Smooth muscle cell of the brain vasculature (primary cell): ENCODE data around the gene PRIMPOL.
"Not testable (repeated sequence)": the region's sequence is repeated elsewhere in the genome, so short reads cannot be mapped to it uniquely, and the experiment has no call there.

Experiments used
- DNase-seq: peaks from one replicate; pipeline ENCODE4 v3.0.0-alpha.2; 2012; ENCODE audit warnings: low read depth, low spot score

PRIMPOL gene, protein sequence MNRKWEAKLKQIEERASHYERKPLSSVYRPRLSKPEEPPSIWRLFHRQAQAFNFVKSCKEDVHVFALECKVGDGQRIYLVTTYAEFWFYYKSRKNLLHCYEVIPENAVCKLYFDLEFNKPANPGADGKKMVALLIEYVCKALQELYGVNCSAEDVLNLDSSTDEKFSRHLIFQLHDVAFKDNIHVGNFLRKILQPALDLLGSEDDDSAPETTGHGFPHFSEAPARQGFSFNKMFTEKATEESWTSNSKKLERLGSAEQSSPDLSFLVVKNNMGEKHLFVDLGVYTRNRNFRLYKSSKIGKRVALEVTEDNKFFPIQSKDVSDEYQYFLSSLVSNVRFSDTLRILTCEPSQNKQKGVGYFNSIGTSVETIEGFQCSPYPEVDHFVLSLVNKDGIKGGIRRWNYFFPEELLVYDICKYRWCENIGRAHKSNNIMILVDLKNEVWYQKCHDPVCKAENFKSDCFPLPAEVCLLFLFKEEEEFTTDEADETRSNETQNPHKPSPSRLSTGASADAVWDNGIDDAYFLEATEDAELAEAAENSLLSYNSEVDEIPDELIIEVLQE

DNA sequence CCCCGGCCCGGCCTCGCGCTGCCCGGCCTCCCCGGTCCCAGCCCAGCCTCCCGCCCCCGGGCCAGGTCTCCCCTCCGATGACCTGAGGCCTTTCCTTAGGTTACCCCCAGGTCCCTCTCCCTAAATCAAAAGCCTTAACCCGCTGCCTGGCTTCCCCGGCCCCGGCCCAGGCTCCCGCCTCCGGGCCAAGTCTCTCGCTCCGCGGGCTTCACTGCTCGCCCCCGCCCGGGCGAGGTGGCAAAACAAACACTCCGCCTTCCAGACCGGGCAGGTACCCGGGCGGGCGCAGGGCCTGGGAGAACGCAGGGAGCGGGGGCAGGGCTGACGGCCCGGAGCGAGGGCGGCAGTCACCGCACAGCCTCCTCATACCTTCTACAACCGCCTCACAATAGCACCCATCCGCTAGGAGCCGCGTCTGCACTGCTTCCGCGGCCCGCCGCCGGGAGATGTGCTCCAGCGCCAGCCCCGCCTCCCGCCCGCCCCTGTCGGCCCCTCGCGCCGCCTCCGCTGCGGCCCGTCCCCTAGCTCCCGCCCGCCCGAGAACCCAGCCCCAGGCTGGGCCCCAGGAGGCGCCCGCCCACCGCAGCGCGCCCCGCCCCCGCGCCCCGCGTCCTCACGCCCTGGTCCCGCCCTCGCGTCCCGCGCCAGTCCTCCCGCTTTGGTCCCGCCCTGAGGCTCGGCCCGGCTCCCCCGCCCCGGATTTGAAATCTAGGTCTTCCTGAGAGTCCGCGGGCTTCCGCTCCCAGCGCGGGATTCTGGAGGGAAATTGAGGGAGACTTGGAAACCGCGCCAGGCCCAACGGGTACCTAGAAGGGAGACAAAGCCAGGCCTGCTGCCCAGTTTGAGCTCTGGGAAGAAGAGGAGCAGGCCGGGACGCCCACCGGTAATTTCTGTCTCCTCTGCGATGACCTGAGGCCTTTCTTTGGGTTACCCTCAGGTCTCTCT, at the start of gene PRIMPOL, which contains the start of gene CASP3:
TSS of gene PRIMPOL (plus strand) at position 713 of the 945 bp plus-strand sequence. CDS start 7,403 bp downstream, outside the sequence.
TSS of gene CASP3 (minus strand) at position 422 of the 945 bp plus-strand sequence. CDS start 10,994 bp downstream, outside the sequence.
- DNase-seq, result peak; percentile 90

DNA sequence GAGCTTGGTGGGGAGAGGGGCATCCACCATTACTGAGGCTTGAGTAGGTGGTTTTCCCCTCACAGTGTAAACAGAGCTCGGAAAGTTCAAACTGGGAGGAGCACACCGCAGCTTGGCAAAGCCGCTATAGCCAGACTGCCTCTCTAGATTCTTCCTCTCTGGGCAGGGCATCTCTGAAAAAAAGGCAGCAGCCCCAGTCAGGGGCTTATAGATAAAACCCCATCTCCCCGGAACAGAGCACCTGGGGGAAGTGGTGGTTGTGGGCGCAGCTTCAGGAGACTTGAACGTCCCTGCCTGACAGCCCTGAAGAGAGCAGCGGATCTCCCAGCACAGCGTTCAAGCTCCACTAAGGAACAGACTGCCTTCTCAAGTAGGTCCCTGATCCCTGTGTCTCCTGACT, 48.6 kb upstream of the PRIMPOL start:
- DNase-seq, result not testable (repeated sequence)

GRCh38 chr4:184602857-184603256, 46.7 kb upstream of the PRIMPOL start:
- DNase-seq, result not testable (repeated sequence)

DNA sequence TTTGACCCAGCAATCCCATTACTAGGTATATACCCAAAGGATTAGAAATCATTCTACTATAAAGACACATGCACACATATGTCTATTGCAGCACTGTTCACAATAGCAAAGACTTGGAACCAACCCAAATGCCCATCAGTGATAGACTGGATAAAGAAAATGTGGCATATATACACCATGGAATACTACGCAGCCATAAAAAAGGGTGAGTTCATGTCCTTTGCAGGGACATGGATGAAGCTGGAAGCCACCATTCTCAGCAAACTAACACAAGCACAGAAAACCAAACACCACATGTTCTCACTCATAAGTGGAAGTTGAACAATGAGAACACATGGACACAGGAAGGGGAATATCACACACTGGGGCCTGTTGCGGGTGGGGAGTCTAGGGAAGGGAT, 42.1 kb upstream of the PRIMPOL start:
- DNase-seq, result not testable (repeated sequence)

DNA sequence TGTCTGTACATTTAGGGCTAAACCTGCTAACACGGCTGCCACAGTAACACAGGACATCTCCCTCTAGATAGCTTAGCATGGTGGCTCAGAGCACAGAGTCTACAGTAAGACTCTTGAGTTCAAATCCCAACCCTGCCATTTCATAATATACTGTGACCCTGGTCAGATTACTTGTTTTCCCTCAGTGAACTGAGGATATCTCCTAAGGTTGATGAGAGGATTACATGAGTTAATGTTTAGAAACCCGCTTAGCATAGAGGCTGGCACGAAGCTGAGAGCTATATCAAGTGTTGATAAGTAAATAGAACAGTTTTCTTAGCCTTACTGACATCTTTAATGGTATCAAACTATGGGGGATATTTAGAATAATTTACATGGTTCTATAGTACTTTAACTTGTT, 37.5 kb upstream of the PRIMPOL start:
- DNase-seq, result no peak

DNA sequence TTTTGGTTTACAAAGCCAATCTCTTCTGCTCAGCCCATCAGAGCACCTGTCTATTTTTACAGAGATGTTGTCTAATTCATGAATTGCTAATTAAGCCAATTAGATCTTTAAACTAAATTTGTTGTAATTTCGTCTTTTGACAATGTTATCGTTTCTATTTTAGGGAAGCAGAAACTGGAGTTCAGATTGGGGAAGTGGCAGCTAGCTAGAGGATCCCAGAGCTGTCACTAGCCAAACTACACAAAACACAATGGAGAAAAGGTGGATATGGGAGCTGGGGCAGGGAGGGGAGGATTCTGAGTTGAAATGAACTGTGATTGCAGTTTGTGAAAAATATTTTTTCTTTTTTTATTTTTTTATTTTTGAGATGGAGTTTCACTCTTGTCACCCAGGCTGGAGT, 36.1 kb upstream of the PRIMPOL start:
- DNase-seq, result no peak

DNA sequence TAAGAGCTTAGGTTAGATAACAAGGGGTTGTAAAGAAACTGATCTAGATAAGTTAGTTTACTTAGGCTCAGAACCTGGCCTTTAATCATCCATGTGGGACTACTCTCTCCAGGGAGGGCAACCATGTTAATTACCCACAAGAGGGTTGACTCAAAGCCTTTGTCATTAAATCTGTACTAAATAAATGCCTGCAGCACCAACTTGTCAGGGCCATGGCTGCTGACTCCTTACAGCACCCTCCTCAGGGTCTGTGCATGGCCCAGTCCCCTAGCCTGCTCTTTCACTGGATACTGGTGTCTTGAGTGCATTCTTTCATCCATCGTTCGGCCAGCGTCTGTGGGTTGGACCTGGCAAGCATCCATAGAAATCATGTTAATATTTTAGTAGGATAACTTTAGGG, 35.0 kb upstream of the PRIMPOL start:
- DNase-seq, result no peak

DNA sequence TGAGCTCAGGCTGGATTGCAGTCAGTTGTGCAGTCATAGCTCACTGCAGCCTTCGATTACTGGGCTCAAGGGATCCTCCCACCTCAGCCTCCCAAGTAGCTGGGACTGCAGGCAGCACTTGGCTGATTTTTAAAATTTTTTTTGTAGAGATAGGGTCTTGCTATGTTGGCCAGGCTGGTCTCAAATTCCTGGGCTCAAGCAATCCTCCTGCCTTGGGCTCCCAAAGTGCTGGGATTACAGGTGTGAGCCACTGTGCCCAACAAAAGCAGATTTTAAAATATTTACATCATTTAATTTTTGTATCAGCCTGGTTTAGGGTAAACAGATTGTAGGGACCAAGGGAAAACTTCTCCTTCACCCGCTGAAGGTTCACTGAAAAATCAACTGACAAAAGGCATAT, 33.4 kb upstream of the PRIMPOL start:
- DNase-seq, result not testable (repeated sequence)

DNA sequence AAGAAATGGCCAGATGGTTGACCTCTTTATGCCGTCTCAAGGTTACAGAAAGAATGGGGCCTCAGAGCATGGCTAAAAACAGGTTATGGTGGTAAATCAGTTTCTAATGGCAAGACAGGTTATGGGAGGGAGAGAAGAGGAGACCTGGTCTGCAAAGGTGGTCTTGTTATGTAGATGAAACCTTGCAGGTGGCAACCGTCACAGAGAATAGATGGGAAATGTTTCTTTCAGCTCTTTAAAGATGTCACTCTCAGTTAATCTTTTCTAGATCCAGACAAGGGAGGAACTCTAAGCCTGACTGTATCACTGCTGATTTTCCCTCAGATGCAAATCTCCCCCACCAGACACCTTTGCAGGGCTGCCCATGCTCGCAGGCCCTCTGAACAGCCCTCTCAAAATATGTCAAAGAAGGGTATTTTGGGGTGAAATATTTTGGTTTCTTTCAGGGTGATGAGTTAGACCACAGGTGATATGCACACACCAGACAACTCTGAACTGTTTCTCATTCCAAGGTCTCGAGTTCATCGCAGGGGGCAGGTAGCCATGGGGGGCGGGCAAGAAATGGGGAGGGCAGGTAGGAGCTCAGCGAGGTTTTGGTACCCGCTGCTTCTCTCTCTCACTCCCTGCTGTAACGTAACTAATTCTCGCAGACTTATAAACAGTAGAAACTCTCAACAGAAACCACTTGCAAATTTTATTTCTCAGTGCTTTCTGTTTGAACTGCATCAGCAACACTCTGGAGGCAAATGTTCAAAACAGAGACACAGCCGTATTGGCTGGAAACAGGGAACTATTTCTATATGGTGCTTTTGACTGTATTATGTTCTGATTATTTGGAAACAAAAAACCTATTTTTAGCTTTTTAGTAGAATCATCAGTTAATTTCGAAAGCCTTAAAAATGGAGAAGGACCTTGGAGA, 32.6 kb upstream of the PRIMPOL start:
- DNase-seq, result no peak

- DNase-seq, result no peak
Measured at GRCh38 chr4:184617600-184618196, 31.8 kb upstream of the PRIMPOL start.

DNA sequence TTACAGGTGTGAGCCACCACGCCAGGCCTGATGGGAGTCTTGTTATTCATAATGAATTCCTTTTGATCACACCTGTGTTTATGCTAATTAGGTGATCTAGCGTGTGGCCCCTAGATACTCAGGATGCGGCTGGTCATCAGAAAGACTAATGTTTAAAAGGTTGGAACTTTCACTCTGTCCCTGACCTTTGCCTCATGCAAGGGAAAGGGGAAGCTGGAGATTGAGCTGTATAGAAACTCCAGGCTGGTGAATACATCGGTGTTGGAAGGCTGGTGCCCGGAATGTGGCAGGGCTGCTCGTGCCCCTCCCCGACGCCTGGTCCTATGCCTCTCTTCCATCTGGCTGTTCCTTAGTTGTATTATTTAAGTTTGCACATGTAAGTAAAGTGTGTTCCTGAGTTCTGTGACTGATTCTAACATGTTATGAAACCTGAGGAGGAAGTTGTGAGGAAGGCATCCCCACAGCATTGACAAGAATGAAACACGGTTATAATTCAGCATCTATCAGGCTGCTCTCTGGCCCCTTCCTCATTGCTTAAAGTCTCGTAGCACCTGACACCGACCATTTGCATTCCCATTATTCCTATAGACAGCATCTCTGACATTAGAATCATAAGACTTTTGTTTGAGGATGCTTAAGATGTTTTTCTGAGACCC, 29.2 kb upstream of the PRIMPOL start:
- DNase-seq, result no peak

DNA sequence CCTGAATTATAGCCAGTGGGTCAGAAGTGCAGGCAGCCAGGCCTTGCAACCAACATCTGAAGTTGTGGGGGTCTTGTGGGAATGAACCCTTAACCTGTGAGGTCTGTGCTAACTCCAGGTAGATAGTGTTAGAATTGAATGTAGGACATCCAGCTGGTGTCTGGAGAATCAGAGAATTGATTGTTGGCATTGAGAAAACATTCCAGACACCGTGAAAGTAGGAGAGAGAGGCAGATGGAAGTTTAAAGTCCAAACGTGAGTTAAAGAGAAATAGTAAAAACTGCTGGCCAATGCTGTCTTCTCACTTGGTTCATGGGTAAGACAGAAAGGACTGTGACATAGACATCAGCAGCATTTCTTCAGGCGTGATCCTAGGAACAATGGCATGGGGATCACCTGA, 28.0 kb upstream of the PRIMPOL start:
- no peak for DNase-seq

- DNase-seq, result not testable (repeated sequence)
Measured at GRCh38 chr4:184624504-184624903, 25.0 kb upstream of the PRIMPOL start.

- no peak for DNase-seq
Measured at GRCh38 chr4:184624972-184625554, 24.5 kb upstream of the PRIMPOL start.

GRCh38 chr4:184625783-184626596, 23.5 kb upstream of the PRIMPOL start:
- not testable (repeated sequence) for DNase-seq

GRCh38 chr4:184628103-184628502, 21.4 kb upstream of the PRIMPOL start:
- DNase-seq, result no peak

DNA sequence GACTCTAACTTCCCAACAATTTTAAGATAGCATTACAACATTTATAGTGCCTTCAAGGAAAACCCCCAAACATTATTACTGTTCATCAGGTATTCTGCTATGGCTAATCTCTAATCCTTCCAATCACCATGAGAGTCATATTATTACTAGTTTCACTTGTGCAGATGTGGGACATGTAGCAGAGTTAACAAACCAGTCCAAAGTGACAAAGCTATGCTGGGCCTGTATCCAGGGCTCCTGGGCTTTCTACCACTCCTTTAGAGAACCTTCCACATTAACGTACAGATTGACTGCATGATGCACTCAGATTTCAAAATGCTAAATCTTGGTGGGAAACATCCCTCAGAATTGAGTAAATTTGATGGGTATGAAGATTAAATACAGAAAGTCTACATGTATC, 16.7 kb upstream of the PRIMPOL start:
- no peak for DNase-seq

- no peak for DNase-seq
Measured at GRCh38 chr4:184635381-184635780, 14.2 kb upstream of the PRIMPOL start.

- DNase-seq, result no peak
Measured at GRCh38 chr4:184636144-184636543, 13.4 kb upstream of the PRIMPOL start.
